PFSK-1 (cell line): ENCODE measurements around the gene COX4I1.

Experiments used
- FOXP2 ChIP-seq: optimal IDR thresholded peaks from 2 replicates; pipeline ENCODE3; 2011; ENCODE audit warnings: borderline replicate concordance, control low read depth, inconsistent platforms; ENCODE audit not compliant: insufficient read depth; ENCODE audit errors: extremely low read length, extremely low read depth
- POLR2AphosphoS5 ChIP-seq: IDR thresholded peaks from 2 replicates; pipeline ENCODE4 v1.6.1; 2012; ENCODE audit warnings: low read depth, mild to moderate bottlenecking, control low read depth, low read length, moderate library complexity
- REST ChIP-seq, 2 experiments: IDR thresholded peaks; 2 replicates each; pipeline versions ENCODE4 v1.6.1 to v1.8.0; 2011 to 2012; ENCODE audit warnings: low read depth in 2 of 2, low read length in 2 of 2, control low read depth in 1 of 2, inconsistent platforms in 1 of 2, mild to moderate bottlenecking in 1 of 2, moderate library complexity in 1 of 2; ENCODE audit not compliant: insufficient read depth in 1 of 2
- SIN3A ChIP-seq: IDR thresholded peaks from 2 replicates; pipeline ENCODE4 v1.6.1; 2012; ENCODE audit warnings: mild to moderate bottlenecking, low read length, moderate library complexity, borderline replicate concordance; ENCODE audit not compliant: insufficient read depth
- TAF1 ChIP-seq: IDR thresholded peaks from 2 replicates; pipeline ENCODE4 v1.6.1; 2012; ENCODE audit warnings: low read length, control low read depth, borderline replicate concordance; ENCODE audit not compliant: insufficient read depth

Gene COX4I1

GRCh38 chr16:85754413-85754812 lies 45.1 kb upstream of the COX4I1 start:
- no peak for TF ChIP-seq REST (IDR thresholded peaks at IDR 0.05; ENCODE audit: insufficient read depth in 1 of 2, low read depth in 2 of 2, low read length in 2 of 2)
- TF ChIP-seq SIN3A, result no peak
- TF ChIP-seq TAF1, result no peak
- no peak for TF ChIP-seq FOXP2
- TF ChIP-seq POLR2AphosphoS5, result no peak

GRCh38 chr16:85755929-85756768 lies 43.3 kb upstream of the COX4I1 start:
- TF ChIP-seq POLR2AphosphoS5, result no peak
- no peak for TF ChIP-seq SIN3A
- no peak for TF ChIP-seq TAF1

- no peak for TF ChIP-seq REST (IDR thresholded peaks at IDR 0.05; ENCODE audit: insufficient read depth in 1 of 2, low read depth in 2 of 2, low read length in 2 of 2)
- TF ChIP-seq FOXP2, result no peak
- TF ChIP-seq TAF1, result no peak
- TF ChIP-seq POLR2AphosphoS5, result no peak
- TF ChIP-seq SIN3A, result no peak
Measured at GRCh38 chr16:85757341-85757822, 42.1 kb upstream of the COX4I1 start.

- TF ChIP-seq TAF1 (no peak), FOXP2 (no peak), SIN3A (no peak), POLR2AphosphoS5 (no peak), REST (IDR thresholded peaks at IDR 0.05; ENCODE audit: insufficient read depth in 1 of 2, low read depth in 2 of 2, low read length in 2 of 2) (no peak)
Measured at GRCh38 chr16:85759136-85759535, 40.4 kb upstream of the COX4I1 start.

GRCh38 chr16:85759631-85760419 lies 39.7 kb upstream of the COX4I1 start:
- TF ChIP-seq POLR2AphosphoS5, result no peak
- TF ChIP-seq REST (IDR thresholded peaks at IDR 0.05; ENCODE audit: insufficient read depth in 1 of 2, low read depth in 2 of 2, low read length in 2 of 2), result no peak
- no peak for TF ChIP-seq TAF1
- TF ChIP-seq FOXP2, result no peak
- TF ChIP-seq SIN3A, result no peak
